GM20431 (cell line): ENCODE measurements around the gene RPAP2.

Experiments
- in situ Hi-C: fragments of 300-500 bp; cut with MseI, MboI; formaldehyde crosslinking; loops from one replicate; pipeline ENCODE4 v1.15.0; 2020; ENCODE audit warnings: low sequenced_read_pairs; ENCODE audit not compliant: unreplicated experiment

The RPAP2 gene

DNA sequence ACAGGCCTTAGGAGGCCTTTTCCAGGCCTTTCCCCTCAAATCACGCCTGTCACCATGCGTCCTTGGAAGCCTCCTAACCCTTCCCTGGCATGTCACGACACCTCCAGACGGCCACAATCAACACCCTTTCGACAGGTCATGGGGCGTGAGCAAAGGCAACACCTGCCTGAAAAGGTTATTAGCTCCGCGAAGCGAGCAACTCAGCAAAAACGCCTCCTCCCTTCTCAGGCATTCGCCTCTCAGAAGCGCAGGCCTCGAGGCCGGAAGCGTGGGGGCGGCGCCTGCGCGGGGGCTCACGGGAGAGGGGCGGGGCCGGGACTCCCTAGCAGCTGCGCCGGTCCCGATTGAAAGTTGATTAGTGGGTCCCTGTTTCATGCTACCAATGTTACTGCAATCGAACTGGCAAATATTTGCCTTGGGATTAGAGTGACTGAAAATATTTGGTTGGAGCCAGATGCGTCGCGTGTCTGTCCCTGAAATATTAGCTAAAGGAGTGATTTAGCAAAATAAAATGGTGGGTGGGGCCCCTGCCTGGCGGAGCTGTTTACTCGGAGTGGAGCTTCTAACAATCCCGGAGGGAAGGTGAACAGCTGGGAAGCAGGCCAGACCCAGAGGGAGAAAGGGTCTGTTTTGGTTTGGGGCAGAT is 143.0 kb downstream of the RPAP2 start:
- in situ Hi-C loops: no loop called here

DNA sequence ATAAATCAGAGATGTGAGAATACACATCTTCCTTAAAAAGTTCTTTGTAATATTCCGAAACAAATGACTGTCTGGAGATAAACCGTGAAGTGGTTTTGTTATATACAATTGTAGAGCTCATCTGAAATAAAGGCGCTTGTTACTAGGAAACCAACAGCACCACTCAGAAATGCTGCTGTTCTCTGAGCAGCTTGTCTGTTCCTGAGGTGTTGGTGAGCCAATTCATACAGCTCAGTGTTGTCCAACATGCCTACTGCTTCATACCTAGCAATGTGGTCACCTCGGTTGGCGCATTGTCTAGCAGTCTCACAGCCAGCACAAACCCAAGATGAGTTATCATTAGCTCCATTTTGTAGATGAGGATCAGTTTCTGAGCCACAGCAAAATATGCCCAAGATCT is 143.5 kb downstream of the RPAP2 start:
- in situ Hi-C loops: no loop called here

DNA sequence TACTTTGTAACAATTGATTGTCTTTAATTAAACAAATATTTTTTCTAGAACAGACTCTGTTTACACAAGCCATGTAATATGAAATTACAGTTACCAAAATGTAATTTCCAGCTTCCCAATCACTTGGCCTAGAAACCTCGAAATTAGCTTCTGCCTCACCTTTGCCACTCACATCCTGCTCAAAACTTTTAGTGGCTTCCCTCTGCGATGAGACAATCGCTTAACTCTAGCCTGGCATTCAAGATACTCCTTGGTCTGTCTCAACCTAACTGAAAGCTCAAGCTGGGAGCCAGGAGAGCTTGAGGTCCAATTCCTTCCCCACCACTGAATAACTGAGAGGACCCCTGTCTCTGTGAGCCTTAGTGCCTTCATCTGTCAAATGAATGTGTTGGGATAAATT is 145.0 kb downstream of the RPAP2 start:
- in situ Hi-C loops: no loop called here

- in situ Hi-C loops: no loop called here
Measured at GRCh38 chr1:92444351-92444750, 145.5 kb downstream of the RPAP2 start.

DNA sequence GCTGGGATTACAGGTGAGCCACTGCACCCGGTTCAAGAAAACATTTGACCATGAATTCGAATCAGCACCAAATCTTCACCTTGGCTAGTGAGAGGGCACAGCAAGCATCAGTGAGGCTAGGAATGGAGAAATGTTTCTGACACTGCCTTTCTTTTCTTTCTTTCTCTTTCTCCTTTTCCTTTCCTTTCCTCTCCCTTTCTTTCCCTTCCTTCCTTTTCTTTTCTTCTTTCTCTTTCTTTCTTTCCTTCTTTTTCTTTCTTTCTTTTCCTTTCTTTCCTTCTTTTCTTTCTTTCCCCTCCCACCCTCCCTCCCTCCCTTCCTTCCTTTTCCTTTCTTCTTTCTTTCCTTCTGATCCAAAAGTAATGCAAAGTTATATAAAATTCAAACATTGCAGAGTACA is 147.0 kb downstream of the RPAP2 start:
- in situ Hi-C loops: no loop called here

- in situ Hi-C loops: no loop called here
Measured at GRCh38 chr1:92446546-92446945, 147.7 kb downstream of the RPAP2 start.

DNA sequence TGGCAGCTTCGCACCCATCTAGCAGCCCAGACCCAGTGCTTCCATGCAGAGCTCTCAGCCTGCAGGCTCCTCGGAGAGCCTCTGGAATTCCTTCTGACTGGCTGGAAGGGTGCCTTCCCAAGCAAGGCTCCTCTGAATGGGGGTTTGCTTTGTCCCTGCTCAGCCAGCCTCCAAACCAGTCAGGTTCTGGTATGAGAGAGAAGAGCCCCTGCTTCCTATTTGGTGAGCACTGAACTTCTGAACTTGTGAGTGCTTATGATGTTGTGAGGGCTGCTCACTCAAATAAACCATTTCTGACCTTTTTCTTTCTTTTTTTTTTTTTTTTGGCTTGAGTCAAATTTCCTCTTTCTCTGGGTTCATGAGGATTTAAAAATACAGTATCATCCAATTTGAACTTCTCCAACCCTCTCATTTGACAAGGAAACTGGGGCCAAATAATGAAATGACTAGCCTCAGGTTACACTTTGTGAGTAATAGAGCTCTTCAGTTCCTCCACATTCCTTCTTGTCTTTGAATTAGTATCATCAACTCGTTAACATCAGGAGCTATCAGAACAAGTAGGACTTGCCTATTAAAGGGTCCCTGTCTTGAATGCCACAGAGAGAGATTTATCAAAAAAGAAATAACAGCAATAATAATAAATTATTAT is 148.3 kb downstream of the RPAP2 start:
- in situ Hi-C loops: no loop called here

DNA sequence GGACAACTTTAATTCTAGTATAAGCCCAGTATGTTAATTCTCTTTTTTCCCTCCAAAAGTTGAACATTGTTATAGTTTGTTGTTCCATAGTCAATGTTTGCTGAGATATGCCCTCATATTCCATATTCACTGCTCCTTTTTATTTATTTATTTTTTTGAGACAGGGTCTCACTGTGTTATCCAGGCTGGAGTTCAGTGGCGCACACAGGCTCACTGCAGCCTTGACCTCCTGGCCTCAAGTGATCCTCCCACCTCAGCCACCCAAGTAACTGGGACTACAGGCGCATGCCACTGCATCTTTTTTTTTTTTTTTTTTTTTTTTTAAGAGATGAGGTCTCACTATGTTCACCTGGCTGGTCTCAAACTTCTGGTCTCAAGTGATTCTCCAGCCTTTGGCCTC is 149.1 kb downstream of the RPAP2 start:
- in situ Hi-C loops: no loop called here
